ENCODE results near the gene MAU2.

DNA sequence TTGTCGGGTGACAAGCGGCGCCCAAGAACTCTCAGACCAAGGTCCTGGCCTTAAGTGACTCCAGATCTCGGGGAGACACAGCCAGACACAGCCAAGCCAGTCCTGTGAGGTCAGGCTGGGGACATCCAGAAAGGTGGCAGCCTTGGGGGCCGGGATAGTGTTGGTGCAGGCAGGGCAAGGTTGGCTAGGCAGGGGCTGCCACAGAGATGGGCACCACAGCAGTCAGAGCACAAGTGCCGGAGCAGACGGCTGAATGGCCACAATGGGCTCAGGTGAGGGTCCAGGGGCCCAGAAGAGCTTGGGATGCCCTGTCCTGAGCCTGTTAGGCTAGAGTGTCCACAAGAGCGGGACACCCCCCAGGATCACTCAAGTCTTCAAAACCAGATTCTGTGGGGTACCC lies 32.2 kb downstream of the MAU2 start:
- TF ChIP-seq, protein P1, sequence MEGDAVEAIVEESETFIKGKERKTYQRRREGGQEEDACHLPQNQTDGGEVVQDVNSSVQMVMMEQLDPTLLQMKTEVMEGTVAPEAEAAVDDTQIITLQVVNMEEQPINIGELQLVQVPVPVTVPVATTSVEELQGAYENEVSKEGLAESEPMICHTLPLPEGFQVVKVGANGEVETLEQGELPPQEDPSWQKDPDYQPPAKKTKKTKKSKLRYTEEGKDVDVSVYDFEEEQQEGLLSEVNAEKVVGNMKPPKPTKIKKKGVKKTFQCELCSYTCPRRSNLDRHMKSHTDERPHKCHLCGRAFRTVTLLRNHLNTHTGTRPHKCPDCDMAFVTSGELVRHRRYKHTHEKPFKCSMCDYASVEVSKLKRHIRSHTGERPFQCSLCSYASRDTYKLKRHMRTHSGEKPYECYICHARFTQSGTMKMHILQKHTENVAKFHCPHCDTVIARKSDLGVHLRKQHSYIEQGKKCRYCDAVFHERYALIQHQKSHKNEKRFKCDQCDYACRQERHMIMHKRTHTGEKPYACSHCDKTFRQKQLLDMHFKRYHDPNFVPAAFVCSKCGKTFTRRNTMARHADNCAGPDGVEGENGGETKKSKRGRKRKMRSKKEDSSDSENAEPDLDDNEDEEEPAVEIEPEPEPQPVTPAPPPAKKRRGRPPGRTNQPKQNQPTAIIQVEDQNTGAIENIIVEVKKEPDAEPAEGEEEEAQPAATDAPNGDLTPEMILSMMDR (IDR thresholded peaks at IDR 0.05): no peak
- no peak for TF ChIP-seq POLR2A (IDR thresholded peaks at IDR 0.05)
